ENCODE data around the gene NDUFC1. TPM values are rescaled to one million over a fixed set of nuclear protein-coding genes. Genes with fewer than 3 reads are reported as not detected.

NDUFC1 gene
- 86.1 and 102 TPM in 2 replicates for total RNA-seq (2022)
- Bru-seq, nascent RNA: percentile 67 among the genes with signal in this experiment
- BruChase-seq, experiment 1, labeled RNA remaining after a 6-hour chase: percentile 59 among the genes with signal in this experiment
- percentile 57 among the genes with signal in this experiment for BruChase-seq, experiment 2, labeled RNA remaining after a 2-hour chase
- long read RNA-seq, transcript NDUFC1-210 (5 exons, 725 nt): major isoform, 16 of 374 reads
- long read RNA-seq, partial matches to known transcripts: 335 of 374 reads
- long read RNA-seq, other reads (novel, unspliced or antisense): 16 of 374 reads

DNA sequence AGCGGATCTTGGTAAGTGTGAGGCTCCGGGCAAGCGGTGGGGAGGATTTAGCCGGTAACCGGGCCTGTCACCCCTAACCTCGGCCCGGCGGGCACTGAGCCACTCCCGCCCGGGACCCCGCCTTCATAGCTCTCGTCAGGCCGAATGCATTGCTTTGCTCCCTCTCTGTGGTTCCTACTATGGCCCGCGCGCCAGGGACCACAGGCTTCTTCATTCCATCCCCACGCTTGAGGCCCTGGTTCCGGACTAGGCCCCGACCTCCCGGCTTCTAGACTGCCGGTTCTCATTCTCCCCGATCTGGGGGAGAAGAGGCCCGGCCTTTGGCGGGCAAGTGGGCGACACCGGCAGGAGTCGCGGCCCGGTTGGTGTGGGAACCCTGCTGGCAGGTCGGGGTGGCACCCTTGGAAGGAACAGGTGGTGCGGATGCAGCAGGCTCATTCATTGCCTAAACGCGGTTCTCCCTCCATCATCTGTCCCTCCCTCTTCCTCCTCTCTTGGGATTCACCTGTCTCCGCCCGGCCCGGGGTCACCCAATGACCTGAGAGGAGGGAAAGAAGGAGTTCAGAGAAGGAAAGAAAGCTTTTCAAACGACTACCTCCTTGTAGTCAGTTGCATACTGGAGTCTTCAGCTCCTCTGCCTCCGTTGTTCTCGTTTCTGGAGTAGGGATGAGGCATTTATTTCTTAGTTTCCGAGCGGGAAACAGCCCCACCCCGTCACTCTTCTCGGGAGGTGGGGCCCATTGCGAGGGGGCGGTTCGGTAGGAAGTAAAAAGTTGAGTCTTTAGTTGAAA is at the start of gene NDUFC1:
TSS of gene NDUFC1 (minus strand) at position 657 of the 791 bp plus-strand sequence. CDS start 6,679 bp downstream, outside the sequence.
- intact Hi-C loops (cut with micrococcal nuclease): loop anchor here (5.0 kb wide), 2 partner anchors 150 to 220 kb away; partner anchors contain the start of gene RAB33B
- ChIA-PET POLR2A (interaction anchor here (0.6 to 5.2 kb wide), 44 partner anchors 10 to 356 kb away, joined by 3 to 254 read pairs (median 6); partner anchors contain the start of genes ELF2, NOCT and SETD7), CTCF (interaction anchor here (0.5 to 1.6 kb wide), 7 partner anchors 14 to 130 kb away, joined by 3 to 7 read pairs (median 3); no protein-coding TSS in a partner anchor)
- peak; percentile 10 for TF ChIP-seq CTCF (IDR thresholded peaks at IDR 0.05; ENCODE audit: unreplicated experiment)
- peak within 1 kb of the TSS; percentile 98 for H3K27ac Mint-ChIP-seq (ENCODE audit: low read depth, unreplicated experiment)
- H3K36me3 Mint-ChIP-seq (ENCODE audit: insufficient read depth, unreplicated experiment): peaks cover 21% of the 10 kb centered on the region
- H3K9me3 Mint-ChIP-seq (ENCODE audit: unreplicated experiment): no peaks in the 10 kb centered on the region
- H3K27me3 Mint-ChIP-seq (ENCODE audit: insufficient read depth, unreplicated experiment): no peaks in the 10 kb centered on the region
- H3K4me1 Mint-ChIP-seq (ENCODE audit: insufficient read depth, unreplicated experiment): peaks cover 15% of the 10 kb centered on the region
- H3K4me3 Mint-ChIP-seq (ENCODE audit: unreplicated experiment): peak within 1 kb of the TSS; percentile 87
- DNase-seq (ENCODE audit: unreplicated experiment): peak; percentile 72
- no TSS peak for BruUV-seq (replicated peaks)

GRCh38 chr4:139337612-139338011 is 35.3 kb upstream of the NDUFC1 start:
- Mint-ChIP-seq H3K9me3 (ENCODE audit: unreplicated experiment) (no peaks in the 10 kb centered on the region), H3K4me1 (ENCODE audit: insufficient read depth, unreplicated experiment) (peaks cover 6% of the 10 kb centered on the region), H3K36me3 (ENCODE audit: insufficient read depth, unreplicated experiment) (peaks cover 60% of the 10 kb centered on the region), H3K27me3 (ENCODE audit: insufficient read depth, unreplicated experiment) (no peaks in the 10 kb centered on the region), H3K4me3 (ENCODE audit: unreplicated experiment) (no peak overlapping the region), H3K27ac (ENCODE audit: low read depth, unreplicated experiment) (peak overlapping the region; percentile 17)
- TF ChIP-seq CTCF (IDR thresholded peaks at IDR 0.05; ENCODE audit: unreplicated experiment): no peak
- no TSS peak for BruUV-seq (replicated peaks)
- ChIA-PET POLR2A (interaction anchor here (1.3 kb wide), 1 partner anchor 41 kb away, joined by 5 read pairs; no protein-coding TSS in a partner anchor), CTCF (no interaction called here)
- intact Hi-C loops (cut with micrococcal nuclease): no loop called here
- DNase-seq (ENCODE audit: unreplicated experiment): no peak

GRCh38 chr4:139333046-139333445 is 30.8 kb upstream of the NDUFC1 start:
- ChIA-PET CTCF (interaction anchor here (0.7 kb wide), 2 partner anchors 14 to 515 kb away, joined by 3 to 4 read pairs; no protein-coding TSS in a partner anchor), POLR2A (interaction anchor here (0.7 to 5.6 kb wide), 3 partner anchors 16 to 32 kb away, joined by 3 to 33 read pairs (median 7); partner anchors contain the start of genes NAA15 and NDUFC1)
- Mint-ChIP-seq H3K27ac (ENCODE audit: low read depth, unreplicated experiment) (no peak overlapping the region), H3K4me1 (ENCODE audit: insufficient read depth, unreplicated experiment) (peaks cover 6% of the 10 kb centered on the region), H3K36me3 (ENCODE audit: insufficient read depth, unreplicated experiment) (peaks cover 36% of the 10 kb centered on the region), H3K9me3 (ENCODE audit: unreplicated experiment) (no peaks in the 10 kb centered on the region), H3K4me3 (ENCODE audit: unreplicated experiment) (no peak overlapping the region), H3K27me3 (ENCODE audit: insufficient read depth, unreplicated experiment) (no peaks in the 10 kb centered on the region)
- TF ChIP-seq CTCF (IDR thresholded peaks at IDR 0.05; ENCODE audit: unreplicated experiment): no peak
- peak; percentile 7 for DNase-seq (ENCODE audit: unreplicated experiment)
- BruUV-seq (replicated peaks): no TSS peak
- intact Hi-C loops (cut with micrococcal nuclease): no loop called here

DNA sequence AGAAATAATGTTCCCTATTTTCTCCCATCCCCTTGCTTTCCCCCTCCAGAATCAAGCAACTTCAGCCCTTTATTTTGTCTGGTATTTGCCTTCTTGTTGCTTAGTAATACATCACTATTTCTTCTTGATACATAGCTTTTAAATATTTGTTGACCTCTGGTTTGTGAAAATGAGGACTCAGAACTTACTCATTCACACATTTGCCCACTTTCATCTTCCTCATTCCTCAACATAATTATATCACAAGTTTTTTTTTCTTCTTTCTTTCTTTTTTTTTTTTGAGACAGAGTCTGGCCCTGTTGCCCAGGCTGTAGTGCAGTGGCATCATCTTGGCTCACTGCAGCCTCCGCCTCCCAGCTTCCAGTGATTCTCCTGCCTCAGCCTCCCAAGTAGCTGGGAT is 28.9 kb upstream of the NDUFC1 start:
- Mint-ChIP-seq H3K27ac (ENCODE audit: low read depth, unreplicated experiment) (peak overlapping the region; percentile 24), H3K9me3 (ENCODE audit: unreplicated experiment) (no peaks in the 10 kb centered on the region), H3K4me3 (ENCODE audit: unreplicated experiment) (no peak overlapping the region), H3K27me3 (ENCODE audit: insufficient read depth, unreplicated experiment) (no peaks in the 10 kb centered on the region), H3K36me3 (ENCODE audit: insufficient read depth, unreplicated experiment) (peaks cover 36% of the 10 kb centered on the region), H3K4me1 (ENCODE audit: insufficient read depth, unreplicated experiment) (no peaks in the 10 kb centered on the region)
- no TSS peak for BruUV-seq (replicated peaks)
- intact Hi-C loops (cut with micrococcal nuclease): no loop called here
- DNase-seq (ENCODE audit: unreplicated experiment): no peak
- ChIA-PET POLR2A (interaction anchor here (0.6 to 5.6 kb wide), 5 partner anchors 9 to 30 kb away, joined by 3 to 33 read pairs (median 5); partner anchors contain the start of genes NAA15 and NDUFC1), CTCF (interaction anchor here (0.6 to 1.0 kb wide), 4 partner anchors 28 to 147 kb away, joined by 3 to 4 read pairs (median 4); no protein-coding TSS in a partner anchor)
- no peak for TF ChIP-seq CTCF (IDR thresholded peaks at IDR 0.05; ENCODE audit: unreplicated experiment)

Data from MCF 10A (cell line).